OCI-LY3 (cell line): Measurements from ENCODE around the gene RAD51B.

ENCODE experiments used
- CTCF ChIP-seq: fragments of 200-600, 300-600 bp; sonication (generic); IDR thresholded peaks from 2 replicates; pipeline ENCODE4 v1.5.1; 2014; ENCODE audit warnings: antibody characterized with exemption, low read length, low read depth
- EZH2phosphoT487 ChIP-seq: fragments of 200-600 bp; shearing (Covaris generic); IDR thresholded peaks from 2 replicates; pipeline ENCODE4 v1.6.1; 2018; ENCODE audit warnings: antibody characterized with exemption, mixed run types, low read depth

GRCh38 chr14:67928375-67928774, 108.8 kb downstream of the RAD51B start:
- TF ChIP-seq CTCF (no peak), EZH2phosphoT487 (no peak)
